ENCODE measurements around the gene SIDT2.
"Not testable (repeated sequence)": the region's sequence is repeated elsewhere in the genome, so short reads cannot be mapped to it uniquely, and the experiment has no call there.

SIDT2 gene

GRCh38 chr11:117172724-117173421, 5.7 kb upstream of the SIDT2 start:
- DNase-seq (ENCODE audit: low read depth in 2 of 2), result no peak

- DNase-seq (ENCODE audit: low read depth in 2 of 2), result no peak
Observed at GRCh38 chr11:117175104-117175503, 3.4 kb upstream of the SIDT2 start.

- DNase-seq (ENCODE audit: low read depth in 2 of 2), result no peak
Observed at GRCh38 chr11:117175781-117176180, 2.8 kb upstream of the SIDT2 start.

GRCh38 chr11:117176186-117176585, 2.4 kb upstream of the SIDT2 start:
- DNase-seq (ENCODE audit: low read depth in 2 of 2), result no peak

GRCh38 chr11:117177534-117178209, 871 bp upstream of the SIDT2 start:
- no peak for DNase-seq (ENCODE audit: low read depth in 2 of 2)

GRCh38 chr11:117179048-117179999, 781 bp downstream of the SIDT2 start:
- DNase-seq (ENCODE audit: low read depth in 2 of 2), result peak in 1 of 2 donors; percentile 20

GRCh38 chr11:117180020-117180419, 1.5 kb downstream of the SIDT2 start:
- no peak for DNase-seq (ENCODE audit: low read depth in 2 of 2)

GRCh38 chr11:117180661-117181585, 2.4 kb downstream of the SIDT2 start:
- DNase-seq (ENCODE audit: low read depth in 2 of 2), result peak; percentile 33 to 41

- no peak for DNase-seq (ENCODE audit: low read depth in 2 of 2)
Observed at GRCh38 chr11:117181586-117182550, 3.3 kb downstream of the SIDT2 start.

- no peak for DNase-seq (ENCODE audit: low read depth in 2 of 2)
Observed at GRCh38 chr11:117182551-117182935, 4.0 kb downstream of the SIDT2 start.

- DNase-seq (ENCODE audit: low read depth in 2 of 2), result not testable (repeated sequence)
Observed at GRCh38 chr11:117183178-117183577, 4.6 kb downstream of the SIDT2 start.

- no peak for DNase-seq (ENCODE audit: low read depth in 2 of 2)
Observed at GRCh38 chr11:117183724-117184349, 5.3 kb downstream of the SIDT2 start.

GRCh38 chr11:117185736-117186430, 7.3 kb downstream of the SIDT2 start:
- DNase-seq (ENCODE audit: low read depth in 2 of 2), result no peak

- no peak for DNase-seq (ENCODE audit: low read depth in 2 of 2)
Observed at GRCh38 chr11:117186431-117186761, 7.9 kb downstream of the SIDT2 start.

- no peak for DNase-seq (ENCODE audit: low read depth in 2 of 2)
Observed at GRCh38 chr11:117187007-117187406, 8.5 kb downstream of the SIDT2 start.

GRCh38 chr11:117187428-117187798, 8.9 kb downstream of the SIDT2 start:
- DNase-seq (ENCODE audit: low read depth in 2 of 2), result no peak

- no peak for DNase-seq (ENCODE audit: low read depth in 2 of 2)
Observed at GRCh38 chr11:117187799-117188481, 9.4 kb downstream of the SIDT2 start.

GRCh38 chr11:117188620-117189081, 10.1 kb downstream of the SIDT2 start:
- no peak for DNase-seq (ENCODE audit: low read depth in 2 of 2)
